Measurements from ENCODE around the gene VEGFA.
A peak's percentile ranks its signal among the peaks of the same experiment; 100 is the strongest.

Gene VEGFA

DNA sequence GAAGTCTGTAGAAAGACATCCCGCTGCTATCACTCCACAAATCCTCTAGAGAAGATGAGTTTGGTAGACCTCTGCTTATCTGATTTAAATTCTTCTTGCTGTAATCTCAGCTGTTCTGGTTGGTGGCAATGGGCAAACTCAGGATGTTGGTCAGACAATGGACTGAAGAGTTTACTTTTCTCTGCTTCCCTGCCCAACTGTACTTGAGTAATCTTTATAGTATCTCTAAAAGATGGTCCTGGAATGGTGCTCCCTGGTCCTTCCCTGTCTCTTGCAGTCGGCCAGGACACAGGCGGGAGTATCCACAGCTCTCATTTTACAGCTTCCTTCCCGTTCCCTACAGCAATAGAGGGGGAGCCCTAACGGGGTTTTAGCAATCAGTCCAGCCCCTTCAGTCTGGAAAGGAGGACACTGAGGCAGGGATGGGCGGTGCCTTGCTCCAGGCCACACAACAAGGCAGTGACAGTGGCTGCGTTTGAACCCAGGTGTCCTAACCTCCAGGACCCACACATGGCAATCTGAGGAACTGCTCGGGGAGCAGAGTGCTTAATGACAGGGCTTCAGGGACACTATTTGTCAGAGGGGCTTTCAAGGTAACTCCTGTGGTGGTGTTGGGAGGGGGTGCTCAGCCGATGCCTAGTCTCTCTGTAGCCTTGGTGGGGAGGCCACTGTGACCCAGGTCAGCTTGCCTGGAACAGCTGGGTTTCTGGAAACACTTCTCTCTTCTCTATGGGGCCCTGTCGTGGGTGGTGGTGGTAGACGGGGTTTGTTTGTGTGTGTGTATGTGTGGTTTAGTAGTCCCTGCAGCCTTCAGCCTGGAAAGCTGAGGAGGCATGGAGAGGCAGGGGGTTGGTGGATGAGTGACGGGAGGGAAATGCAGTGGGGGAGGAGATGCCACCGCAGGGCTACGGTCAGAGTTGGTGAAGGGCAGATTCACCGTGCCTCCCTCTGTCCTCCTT, 9.5 kb upstream of the VEGFA start:
- DNase-seq: no peak

DNA sequence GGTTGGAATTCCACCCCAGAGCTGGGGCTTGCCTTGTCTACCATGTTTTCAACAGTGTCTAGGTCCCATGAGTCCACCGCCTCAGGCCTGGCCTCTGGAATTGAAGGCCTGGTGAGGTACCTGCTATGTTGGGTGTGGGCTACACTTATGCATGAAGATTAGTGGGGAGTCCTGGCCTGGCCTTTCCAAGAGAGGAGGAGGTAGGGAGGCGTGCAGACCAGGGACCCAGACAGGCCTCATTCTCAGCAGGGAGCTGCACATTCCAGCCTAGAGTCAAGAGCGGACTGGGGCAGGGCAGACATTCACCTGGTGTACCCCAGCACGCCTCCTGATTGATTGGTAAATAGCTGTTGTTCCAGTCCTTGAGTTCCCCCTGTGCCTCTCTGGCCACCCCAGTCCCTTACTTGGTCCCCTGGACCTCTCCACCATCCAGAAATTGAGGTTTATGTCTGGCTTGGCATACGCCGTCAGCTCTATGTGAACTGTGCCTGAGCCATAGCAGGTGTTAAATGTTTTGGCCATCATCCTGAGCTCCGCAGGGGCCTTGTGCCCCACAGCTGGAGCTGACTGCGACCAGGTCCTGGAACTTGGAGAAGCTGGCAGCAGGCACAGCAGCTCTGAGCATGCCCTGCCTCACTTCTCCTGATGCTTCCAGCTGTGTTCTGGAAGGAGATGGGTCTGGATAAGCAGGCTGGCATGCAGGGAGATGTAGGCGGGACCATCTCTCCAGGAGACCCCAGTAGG, 8.2 kb upstream of the VEGFA start:
- DNase-seq: no peak

DNA sequence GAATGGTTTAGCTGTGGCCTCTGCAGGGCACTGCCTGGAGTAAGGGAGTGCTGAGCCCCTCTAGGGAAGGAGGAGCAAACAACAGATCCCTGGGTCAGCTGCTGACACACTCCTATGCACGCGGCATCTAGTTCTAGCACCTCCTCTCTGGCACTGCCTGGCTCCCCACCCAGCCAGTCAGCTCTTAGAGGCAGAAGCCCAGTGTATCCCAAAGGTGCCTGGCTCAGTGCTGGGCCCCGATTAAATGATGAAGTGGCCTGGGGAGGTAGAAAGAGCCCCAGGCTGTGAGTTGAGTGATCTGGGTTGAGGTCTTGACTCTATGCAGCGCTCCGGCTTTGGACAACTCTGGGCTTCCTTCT, 7.6 kb upstream of the VEGFA start:
- DNase-seq: no peak

DNA sequence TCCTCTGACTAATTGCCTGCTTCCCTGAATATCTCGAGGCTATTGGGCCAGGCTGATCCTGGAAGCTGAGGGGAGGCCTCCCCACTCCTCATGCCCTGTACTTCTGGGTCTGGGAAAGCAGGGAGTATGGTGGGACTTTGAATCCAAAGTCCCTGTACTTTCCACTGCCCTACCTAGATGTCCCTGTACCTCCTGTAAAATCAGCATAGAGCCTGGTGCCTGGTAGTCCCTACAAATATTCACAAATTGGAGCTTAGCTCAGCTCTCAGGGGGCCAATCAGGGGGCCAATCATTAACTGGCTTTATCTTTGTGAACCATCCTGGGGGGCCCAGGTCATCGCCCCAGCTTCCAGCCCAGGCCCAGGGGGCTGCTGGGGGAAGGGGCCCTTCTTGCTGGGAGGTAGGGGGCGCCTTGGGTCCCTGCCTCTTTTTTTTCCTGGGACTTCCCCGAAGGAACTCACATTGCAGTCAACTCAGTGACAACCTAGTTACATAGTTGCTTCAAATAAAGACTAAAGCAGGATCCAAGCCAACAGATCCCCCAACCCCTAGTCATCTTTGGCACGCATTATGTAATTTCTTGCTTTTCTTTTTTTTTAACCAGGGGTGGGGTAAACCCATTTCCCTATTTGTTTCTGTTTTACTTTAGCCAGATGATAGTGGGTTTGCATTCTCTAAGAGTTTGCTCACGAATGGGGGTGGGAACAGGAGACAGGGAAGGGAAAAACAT, 6.9 kb upstream of the VEGFA start:
- DNase-seq: no peak

DNA sequence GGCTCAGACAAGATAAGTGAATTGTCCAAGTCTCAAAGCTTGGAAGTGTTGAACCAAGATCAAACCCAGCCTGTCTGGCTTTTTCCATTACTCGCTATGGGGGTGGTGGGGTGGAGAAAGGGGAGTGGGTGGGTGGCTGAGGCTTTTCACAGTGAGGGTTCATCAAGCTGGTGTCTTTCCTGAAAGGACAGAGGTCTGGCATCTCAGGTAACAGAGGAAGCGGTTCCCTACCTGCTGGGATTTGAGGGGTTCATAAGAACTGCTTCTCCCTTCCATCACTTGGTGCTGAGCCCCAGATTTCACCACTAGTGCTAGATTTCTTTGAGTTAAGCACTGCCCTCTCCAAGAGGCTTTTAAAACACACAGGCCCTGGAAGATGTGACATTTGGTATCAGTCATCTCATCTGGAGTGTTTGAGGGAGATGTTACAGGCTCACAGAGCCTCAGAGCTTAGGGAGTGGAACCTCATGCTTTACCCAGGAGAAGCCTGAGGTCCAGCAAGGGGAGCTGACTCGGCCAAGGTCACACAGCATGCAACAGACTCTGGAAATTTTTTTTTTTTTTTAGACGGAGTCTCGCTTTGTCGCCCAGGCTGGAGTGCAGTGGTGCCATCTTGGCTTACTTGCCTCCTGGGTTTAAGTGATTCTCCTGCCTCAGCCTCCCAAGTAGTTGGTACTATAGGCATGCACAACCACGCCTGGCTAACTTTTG, 6.0 kb upstream of the VEGFA start:
- no peak for DNase-seq

DNA sequence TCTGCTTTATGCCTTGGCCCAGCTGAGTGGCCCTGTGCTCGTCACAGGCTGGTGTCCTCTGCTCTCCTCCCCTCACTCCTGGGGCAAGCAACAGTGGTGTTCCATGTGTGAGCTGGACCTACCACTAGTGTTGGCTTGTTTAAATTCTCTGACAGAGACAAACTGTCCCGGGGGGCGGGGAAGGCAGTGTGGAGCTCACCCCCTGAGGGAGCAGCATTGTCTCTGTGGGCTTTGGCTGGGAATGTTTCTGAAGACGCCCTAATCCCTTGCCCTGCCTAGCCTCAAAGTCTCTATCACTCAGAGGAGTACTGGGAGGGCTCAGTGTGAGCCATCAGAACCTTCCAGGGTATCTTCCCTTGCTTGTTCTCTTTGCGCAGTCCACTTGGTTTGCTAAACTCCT, 5.2 kb upstream of the VEGFA start:
- no peak for DNase-seq

DNA sequence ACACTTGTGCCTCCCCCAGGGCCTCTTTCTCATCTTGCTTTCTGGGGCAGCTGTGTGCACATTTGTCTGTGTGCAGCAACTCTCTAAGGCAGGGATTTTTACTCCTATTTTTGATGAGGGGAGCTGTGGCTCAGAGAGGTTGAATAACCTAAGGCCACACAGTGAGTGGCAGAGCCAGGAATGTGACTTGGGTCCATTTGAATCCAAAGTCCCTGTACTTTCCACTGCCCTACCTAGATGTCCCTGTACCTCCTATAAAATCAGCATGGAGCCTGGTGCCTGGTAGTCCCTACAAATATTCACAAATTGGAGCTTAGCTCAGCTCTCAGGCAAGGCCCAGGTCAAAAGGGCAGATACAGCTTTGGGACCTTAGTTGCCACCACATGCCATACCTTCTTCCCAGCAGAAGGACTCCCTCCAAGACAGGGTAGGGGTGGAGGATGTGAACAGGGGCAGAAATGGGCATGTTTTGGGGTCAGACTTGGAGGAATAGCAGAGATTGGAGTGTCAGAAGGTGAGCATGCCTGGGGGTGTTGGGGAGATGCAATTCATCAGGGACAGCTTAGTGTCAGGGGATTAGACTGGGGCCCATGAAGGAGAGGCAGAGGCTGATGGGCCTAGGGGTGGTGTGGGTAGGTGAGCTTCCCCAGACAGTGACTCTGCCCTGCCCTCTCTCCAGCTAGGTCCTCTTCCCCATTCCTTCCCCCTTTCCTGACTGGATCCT, 4.1 kb upstream of the VEGFA start:
- DNase-seq: no peak

DNA sequence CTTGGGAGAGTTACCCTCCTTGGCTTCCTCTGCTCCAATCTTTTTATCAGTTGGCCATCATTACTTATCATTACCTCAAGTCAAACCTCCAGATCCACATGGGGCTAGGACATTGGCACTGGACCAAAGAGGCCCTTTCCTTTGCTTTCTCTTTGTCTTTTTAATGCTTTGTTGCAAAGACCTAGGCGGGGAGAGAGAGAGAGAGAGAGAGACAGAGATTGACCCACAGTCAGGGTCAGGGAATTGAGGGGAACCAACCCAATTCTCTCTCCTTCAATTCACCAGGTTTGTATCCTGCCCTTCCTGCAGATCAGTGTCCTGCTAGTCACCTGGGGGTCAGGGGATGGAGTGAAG, 3.5 kb upstream of the VEGFA start:
- DNase-seq: no peak

DNA sequence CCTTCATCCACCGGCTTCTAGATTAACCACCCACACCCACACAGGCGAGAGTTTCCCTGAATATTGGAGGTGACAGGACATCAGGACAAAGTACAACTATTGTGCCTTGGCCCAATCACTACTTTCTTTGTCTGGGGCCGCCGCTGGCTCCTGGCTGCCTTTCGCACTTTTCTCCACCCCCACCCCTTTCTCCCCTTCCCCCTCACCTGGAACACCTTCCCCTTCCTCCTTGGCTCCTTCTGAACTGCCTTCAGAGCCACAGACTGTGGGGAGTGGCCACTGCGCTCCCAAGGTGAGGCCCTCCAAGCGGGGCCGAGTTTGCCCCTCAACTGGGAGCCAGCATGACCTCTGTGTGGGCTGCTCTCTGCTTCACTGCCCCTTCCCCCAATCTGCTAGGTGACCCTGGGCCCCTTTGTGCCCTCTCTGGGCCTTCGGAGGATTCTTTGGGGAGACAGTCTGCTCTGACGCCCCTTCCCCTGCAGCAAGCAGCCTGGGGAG, 3.0 kb upstream of the VEGFA start:
- DNase-seq: no peak

DNA sequence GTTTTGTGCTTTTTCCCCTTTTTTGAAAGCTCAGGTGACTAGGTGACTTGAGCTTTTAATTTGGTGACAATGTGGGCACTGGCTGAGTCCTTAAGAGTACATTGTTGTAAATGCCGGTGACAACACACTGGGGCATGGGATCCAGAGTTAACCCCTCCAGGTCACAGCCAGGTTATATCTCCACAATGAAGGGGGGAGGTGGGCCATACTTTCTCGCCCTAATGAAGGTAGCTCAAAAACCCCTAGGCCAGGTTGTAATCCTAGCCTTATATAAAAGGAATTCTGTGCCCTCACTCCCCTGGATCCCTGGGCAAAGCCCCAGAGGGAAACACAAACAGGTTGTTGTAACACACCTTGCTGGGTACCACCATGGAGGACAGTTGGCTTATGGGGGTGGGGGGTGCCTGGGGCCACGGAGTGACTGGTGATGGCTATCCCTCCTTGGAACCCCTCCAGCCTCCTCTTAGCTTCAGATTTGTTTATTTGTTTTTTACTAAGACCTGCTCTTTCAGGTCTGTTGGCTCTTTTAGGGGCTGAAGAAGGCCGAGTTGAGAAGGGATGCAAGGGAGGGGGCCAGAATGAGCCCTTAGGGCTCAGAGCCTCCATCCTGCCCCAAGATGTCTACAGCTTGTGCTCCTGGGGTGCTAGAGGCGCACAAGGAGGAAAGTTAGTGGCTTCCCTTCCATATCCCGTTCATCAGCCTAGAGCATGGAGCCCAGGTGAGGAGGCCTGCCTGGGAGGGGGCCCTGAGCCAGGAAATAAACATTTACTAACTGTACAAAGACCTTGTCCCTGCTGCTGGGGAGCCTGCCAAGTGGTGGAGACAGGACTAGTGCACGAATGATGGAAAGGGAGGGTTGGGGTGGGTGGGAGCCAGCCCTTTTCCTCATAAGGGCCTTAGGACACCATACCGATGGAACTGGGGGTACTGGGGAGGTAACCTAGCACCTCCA, 2.2 kb upstream of the VEGFA start:
- DNase-seq: peak; percentile 48

DNA sequence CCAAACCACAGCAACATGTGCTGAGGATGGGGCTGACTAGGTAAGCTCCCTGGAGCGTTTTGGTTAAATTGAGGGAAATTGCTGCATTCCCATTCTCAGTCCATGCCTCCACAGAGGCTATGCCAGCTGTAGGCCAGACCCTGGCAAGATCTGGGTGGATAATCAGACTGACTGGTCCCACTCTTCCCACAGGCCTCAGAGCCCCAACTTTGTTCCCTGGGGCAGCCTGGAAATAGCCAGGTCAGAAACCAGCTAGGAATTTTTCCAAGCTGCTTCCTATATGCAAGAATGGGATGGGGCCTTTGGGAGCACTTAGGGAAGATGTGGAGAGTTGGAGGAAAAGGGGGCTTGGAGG, 1.5 kb upstream of the VEGFA start:
- DNase-seq: no peak

DNA sequence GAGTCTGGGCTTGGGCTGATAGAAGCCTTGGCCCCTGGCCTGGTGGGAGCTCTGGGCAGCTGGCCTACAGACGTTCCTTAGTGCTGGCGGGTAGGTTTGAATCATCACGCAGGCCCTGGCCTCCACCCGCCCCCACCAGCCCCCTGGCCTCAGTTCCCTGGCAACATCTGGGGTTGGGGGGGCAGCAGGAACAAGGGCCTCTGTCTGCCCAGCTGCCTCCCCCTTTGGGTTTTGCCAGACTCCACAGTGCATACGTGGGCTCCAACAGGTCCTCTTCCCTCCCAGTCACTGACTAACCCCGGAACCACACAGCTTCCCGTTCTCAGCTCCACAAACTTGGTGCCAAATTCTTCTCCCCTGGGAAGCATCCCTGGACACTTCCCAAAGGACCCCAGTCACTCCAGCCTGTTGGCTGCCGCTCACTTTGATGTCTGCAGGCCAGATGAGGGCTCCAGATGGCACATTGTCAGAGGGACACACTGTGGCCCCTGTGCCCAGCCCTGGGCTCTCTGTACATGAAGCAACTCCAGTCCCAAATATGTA, 957 bp upstream of the VEGFA start:
- DNase-seq: peak; percentile 91

DNA sequence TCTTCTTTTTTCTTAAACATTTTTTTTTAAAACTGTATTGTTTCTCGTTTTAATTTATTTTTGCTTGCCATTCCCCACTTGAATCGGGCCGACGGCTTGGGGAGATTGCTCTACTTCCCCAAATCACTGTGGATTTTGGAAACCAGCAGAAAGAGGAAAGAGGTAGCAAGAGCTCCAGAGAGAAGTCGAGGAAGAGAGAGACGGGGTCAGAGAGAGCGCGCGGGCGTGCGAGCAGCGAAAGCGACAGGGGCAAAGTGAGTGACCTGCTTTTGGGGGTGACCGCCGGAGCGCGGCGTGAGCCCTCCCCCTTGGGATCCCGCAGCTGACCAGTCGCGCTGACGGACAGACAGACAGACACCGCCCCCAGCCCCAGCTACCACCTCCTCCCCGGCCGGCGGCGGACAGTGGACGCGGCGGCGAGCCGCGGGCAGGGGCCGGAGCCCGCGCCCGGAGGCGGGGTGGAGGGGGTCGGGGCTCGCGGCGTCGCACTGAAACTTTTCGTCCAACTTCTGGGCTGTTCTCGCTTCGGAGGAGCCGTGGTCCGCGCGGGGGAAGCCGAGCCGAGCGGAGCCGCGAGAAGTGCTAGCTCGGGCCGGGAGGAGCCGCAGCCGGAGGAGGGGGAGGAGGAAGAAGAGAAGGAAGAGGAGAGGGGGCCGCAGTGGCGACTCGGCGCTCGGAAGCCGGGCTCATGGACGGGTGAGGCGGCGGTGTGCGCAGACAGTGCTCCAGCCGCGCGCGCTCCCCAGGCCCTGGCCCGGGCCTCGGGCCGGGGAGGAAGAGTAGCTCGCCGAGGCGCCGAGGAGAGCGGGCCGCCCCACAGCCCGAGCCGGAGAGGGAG, 580 bp downstream of the VEGFA start:
- peak; percentile 80 for DNase-seq

DNA sequence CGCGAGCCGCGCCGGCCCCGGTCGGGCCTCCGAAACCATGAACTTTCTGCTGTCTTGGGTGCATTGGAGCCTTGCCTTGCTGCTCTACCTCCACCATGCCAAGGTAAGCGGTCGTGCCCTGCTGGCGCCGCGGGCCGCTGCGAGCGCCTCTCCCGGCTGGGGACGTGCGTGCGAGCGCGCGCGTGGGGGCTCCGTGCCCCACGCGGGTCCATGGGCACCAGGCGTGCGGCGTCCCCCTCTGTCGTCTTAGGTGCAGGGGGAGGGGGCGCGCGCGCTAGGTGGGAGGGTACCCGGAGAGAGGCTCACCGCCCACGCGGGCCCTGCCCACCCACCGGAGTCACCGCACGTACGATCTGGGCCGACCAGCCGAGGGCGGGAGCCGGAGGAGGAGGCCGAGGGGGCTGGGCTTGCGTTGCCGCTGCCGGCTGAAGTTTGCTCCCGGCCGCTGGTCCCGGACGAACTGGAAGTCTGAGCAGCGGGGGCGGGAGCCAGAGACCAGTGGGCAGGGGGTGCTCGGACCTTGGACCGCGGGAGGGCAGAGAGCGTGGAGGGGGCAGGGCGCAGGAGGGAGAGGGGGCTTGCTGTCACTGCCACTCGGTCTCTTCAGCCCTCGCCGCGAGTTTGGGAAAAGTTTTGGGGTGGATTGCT, 1.3 kb downstream of the VEGFA start:
- DNase-seq: peak; percentile 80

DNA sequence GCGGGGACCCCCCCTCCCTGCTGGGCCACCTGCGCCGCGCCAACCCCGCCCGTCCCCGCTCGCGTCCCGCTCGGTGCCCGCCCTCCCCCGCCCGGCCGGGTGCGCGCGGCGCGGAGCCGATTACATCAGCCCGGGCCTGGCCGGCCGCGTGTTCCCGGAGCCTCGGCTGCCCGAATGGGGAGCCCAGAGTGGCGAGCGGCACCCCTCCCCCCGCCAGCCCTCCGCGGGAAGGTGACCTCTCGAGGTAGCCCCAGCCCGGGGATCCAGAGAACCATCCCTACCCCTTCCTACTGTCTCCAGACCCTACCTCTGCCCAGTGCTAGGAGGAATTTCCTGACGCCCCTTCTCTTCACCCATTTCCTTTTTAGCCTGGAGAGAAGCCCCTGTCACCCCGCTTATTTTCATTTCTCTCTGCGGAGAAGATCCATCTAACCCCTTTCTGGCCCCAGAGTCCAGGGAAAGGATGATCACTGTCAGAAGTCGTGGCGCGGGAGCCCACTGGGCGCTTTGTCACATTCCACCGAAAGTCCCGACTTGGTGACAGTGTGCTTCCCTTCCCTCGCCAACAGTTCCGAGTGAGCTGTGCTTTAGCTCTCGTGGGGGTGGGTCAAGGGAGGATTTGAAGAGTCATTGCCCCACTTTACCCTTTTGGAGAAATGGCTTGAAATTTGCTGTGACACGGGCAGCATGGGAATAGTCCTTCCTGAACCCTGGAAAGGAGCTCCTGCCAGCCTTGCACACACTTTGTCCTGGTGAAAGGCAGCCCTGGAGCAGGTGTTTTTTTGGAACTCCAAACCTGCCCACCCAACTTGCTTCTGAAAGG, 2.1 kb downstream of the VEGFA start:
- DNase-seq: no peak

DNA sequence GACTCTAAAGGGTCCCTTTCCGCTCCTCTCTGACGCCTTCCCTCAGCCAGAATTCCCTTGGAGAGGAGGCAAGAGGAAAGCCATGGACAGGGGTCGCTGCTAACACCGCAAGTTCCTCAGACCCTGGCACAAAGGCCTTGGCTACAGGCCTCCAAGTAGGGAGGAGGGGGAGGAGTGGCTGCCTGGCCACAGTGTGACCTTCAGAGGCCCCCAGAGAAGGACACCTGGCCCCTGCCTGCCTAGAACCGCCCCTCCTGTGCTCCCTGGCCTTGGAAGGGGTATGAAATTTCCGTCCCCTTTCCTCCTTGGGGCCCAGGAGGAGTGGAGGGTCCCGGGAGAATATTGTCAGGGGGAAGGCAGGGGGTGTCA, 2.7 kb downstream of the VEGFA start:
- peak; percentile 64 for DNase-seq

DNA sequence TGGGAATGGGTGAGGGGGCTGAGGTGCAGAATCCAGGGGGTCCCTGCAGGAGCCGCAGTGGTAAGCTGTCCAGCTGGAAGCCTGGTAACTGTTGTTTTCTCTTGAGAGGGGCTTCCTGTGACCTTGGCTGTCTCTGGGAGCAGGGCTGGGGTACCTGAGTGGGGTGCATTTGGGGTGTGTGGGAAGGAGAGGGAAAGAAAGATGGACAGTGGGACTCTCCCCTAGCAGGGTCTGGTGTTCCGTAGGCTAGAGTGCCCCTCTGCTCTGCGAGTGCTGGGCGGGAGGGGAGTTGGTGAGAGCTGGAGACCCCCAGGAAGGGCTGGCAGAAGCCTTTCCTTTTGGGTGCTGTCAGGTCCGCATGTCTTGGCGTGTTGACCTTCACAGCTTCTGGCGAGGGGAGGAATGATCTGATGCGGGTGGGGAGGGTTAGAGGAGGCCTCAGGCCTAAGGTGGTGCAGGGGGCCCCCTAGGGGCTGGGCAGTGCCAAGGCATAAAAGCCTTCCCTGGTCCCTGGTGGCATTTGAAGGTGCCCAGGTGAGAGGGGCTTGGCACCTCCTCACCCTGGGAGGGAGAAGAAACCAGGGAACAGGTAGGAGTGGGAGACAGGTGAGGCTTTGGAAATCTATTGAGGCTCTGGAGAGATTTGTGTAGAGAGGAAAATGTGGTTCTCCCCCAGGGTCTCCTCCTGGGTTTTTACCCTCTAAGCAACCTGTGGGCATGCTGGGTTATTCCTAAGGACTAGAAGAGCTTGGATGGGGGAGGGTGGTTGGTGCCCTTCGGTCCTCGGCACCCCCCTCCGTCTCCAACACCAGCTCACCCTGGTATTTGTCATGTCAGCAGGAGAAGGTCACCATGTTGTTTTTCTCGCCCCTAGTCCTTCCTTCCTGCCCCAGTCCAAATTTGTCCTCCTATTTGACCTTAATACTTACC, 3.3 kb downstream of the VEGFA start:
- peak; percentile 47 for DNase-seq
